Caco-2 (cell line): ENCODE results near the gene ADGRG1. TPM values are rescaled to one million over a fixed set of nuclear protein-coding genes. Genes with fewer than 3 reads are reported as not detected.

Experiments used
- BruUV-seq: library from RNA; stranded (reverse); fragments of 400-500 nt; replicated peaks from 2 replicates; lab custom pipeline; 2021; lab: Mats Ljungman, UMichigan
- CTCF ChIA-PET: fragments of 300-600 bp; sonication (Branson Sonifier 250); formaldehyde crosslinking; loops from one replicate; lab custom pipeline; 2022; ENCODE audit warnings: antibody characterized with exemption; lab: Charles Lee
- POLR2A ChIA-PET: fragments of 300-600 bp; sonication (Branson Sonifier 250); formaldehyde crosslinking; loops from one replicate; lab custom pipeline; 2022; ENCODE audit warnings: antibody characterized with exemption; lab: Charles Lee
- DNase-seq, 2 experiments: peaks; one replicate each; pipeline versions ENCODE4 v3.0.0 to v3.0.0-alpha.2; 2020 to 2022
- H3K27me3 ChIP-seq: replicated peaks from 2 replicates; pipeline ENCODE4 v1.6.0; 2011; ENCODE audit warnings: low read length; ENCODE audit not compliant: control insufficient read depth, insufficient read depth
- H3K36me3 ChIP-seq: 2 replicates; pipeline ENCODE4 v1.5.1; 2011; ENCODE audit warnings: low read length; ENCODE audit not compliant: control insufficient read depth, insufficient read depth
- H3K4me1 ChIP-seq: fragments of 250-450 bp; sonication (Bioruptor Pico); 2 replicates; pipeline ENCODE4 v1.5.1; 2020; ENCODE audit warnings: mild to moderate bottlenecking
- H3K4me3 ChIP-seq: 2 replicates; pipeline ENCODE4 v1.5.1; 2011; ENCODE audit warnings: low read depth, mild to moderate bottlenecking, control low read depth, low read length
- H3K9me3 ChIP-seq: fragments of 250-450 bp; sonication (Bioruptor Pico); 2 replicates; pipeline ENCODE4 v1.5.1; 2020; ENCODE audit warnings: mild to moderate bottlenecking, moderate library complexity
- H3K27ac Mint-ChIP-seq: one replicate; pipeline ENCODE4 v1.8.0; 2022; ENCODE audit warnings: mixed read lengths; ENCODE audit not compliant: unreplicated experiment
- H3K27me3 Mint-ChIP-seq: one replicate; pipeline ENCODE4 v1.8.0; 2022; ENCODE audit warnings: mixed read lengths; ENCODE audit not compliant: insufficient read depth, unreplicated experiment
- H3K36me3 Mint-ChIP-seq: one replicate; pipeline ENCODE4 v1.8.0; 2022; ENCODE audit warnings: mild to moderate bottlenecking, mixed read lengths; ENCODE audit not compliant: insufficient read depth, unreplicated experiment
- H3K4me1 Mint-ChIP-seq: one replicate; pipeline ENCODE4 v1.8.0; 2022; ENCODE audit warnings: low read depth, mixed read lengths; ENCODE audit not compliant: unreplicated experiment
- H3K4me3 Mint-ChIP-seq: one replicate; pipeline ENCODE4 v1.8.0; 2022; ENCODE audit warnings: mild to moderate bottlenecking, moderate library complexity, mixed read lengths; ENCODE audit not compliant: unreplicated experiment
- H3K9me3 Mint-ChIP-seq: one replicate; pipeline ENCODE4 v1.8.0; 2022; ENCODE audit warnings: mixed read lengths; ENCODE audit not compliant: unreplicated experiment
- CTCF ChIP-seq, 2 experiments: fragments of 200-600 bp in 1 of 2; IDR thresholded peaks; 1 replicate in 1 of 2; 2 replicates in 1 of 2; pipeline versions ENCODE4 v1.5.1 to v1.8.0; 2011 to 2022; ENCODE audit warnings: antibody characterized with exemption in 1 of 2, control low read depth in 1 of 2, inconsistent platforms in 1 of 2, low read depth in 1 of 2, low read length in 1 of 2, mild to moderate bottlenecking in 1 of 2, moderate library complexity in 1 of 2; ENCODE audit not compliant: insufficient read depth in 1 of 2, severe bottlenecking in 1 of 2, unreplicated experiment in 1 of 2
- intact Hi-C: fragments of 100-400 bp; cut with micrococcal nuclease; formaldehyde crosslinking; loops from one replicate; pipeline ENCODE4 v1.10.0; 2022; ENCODE audit not compliant: unreplicated experiment
- total RNA-seq: library from RNA; stranded (reverse); gene quantifications from 2 replicates; pipeline ENCODE4 v1.2.3, GENCODE V29; 2022

Gene ADGRG1
- total RNA-seq, 1 experiment from 2014 or later, result 195 TPM

GRCh38 chr16:57677622-57678369 is 49.4 kb downstream of the ADGRG1 start:
- TF ChIP-seq CTCF (IDR thresholded peaks at IDR 0.05; ENCODE audit: insufficient read depth in 1 of 2, low read depth in 1 of 2, low read length in 1 of 2, severe bottlenecking in 1 of 2, unreplicated experiment in 1 of 2), result no peak
- H3K9me3 Mint-ChIP-seq, result no peaks in the 10 kb centered on the region
- no peak for DNase-seq
- Histone ChIP-seq H3K4me1 (peaks cover 15% of the 10 kb centered on the region), H3K4me3 (no peak overlapping the region), H3K36me3 (no peaks in the 10 kb centered on the region), H3K9me3 (no peaks in the 10 kb centered on the region), H3K27me3 (no peaks in the 10 kb centered on the region)
- no peaks in the 10 kb centered on the region for H3K27me3 Mint-ChIP-seq
- ChIA-PET CTCF (no interaction called here), POLR2A (no interaction called here)
- no peak overlapping the region for H3K27ac Mint-ChIP-seq
- H3K4me1 Mint-ChIP-seq, result peaks cover 23% of the 10 kb centered on the region
- intact Hi-C loops, result loop anchor here (2.0 kb wide), 1 partner anchor 23 kb away; no protein-coding TSS in a partner anchor
- H3K36me3 Mint-ChIP-seq, result no peaks in the 10 kb centered on the region
- no peak overlapping the region for H3K4me3 Mint-ChIP-seq
- BruUV-seq, result no TSS peak

GRCh38 chr16:57679016-57679415 is 50.6 kb downstream of the ADGRG1 start:
- CTCF ChIA-PET, result no interaction called here
- H3K36me3 Mint-ChIP-seq, result no peaks in the 10 kb centered on the region
- H3K4me3 Mint-ChIP-seq, result no peak overlapping the region
- no peaks in the 10 kb centered on the region for H3K27me3 ChIP-seq
- no peaks in the 10 kb centered on the region for H3K36me3 ChIP-seq
- H3K4me1 Mint-ChIP-seq, result peaks cover 23% of the 10 kb centered on the region
- no peak for TF ChIP-seq CTCF (IDR thresholded peaks at IDR 0.05; ENCODE audit: insufficient read depth in 1 of 2, low read depth in 1 of 2, low read length in 1 of 2, severe bottlenecking in 1 of 2, unreplicated experiment in 1 of 2)
- H3K9me3 ChIP-seq, result no peaks in the 10 kb centered on the region
- peaks cover 15% of the 10 kb centered on the region for H3K4me1 ChIP-seq
- BruUV-seq, result no TSS peak
- intact Hi-C loops, result no loop called here
- H3K4me3 ChIP-seq, result no peak overlapping the region
- H3K27me3 Mint-ChIP-seq, result no peaks in the 10 kb centered on the region
- H3K27ac Mint-ChIP-seq, result no peak overlapping the region
- no peak for DNase-seq
- H3K9me3 Mint-ChIP-seq, result no peaks in the 10 kb centered on the region
- POLR2A ChIA-PET, result no interaction called here

- TF ChIP-seq CTCF (IDR thresholded peaks at IDR 0.05; ENCODE audit: insufficient read depth in 1 of 2, low read depth in 1 of 2, low read length in 1 of 2, severe bottlenecking in 1 of 2, unreplicated experiment in 1 of 2), result no peak
- CTCF ChIA-PET, result no interaction called here
- no peaks in the 10 kb centered on the region for H3K36me3 Mint-ChIP-seq
- Histone ChIP-seq H3K4me3 (no peak overlapping the region), H3K27me3 (no peaks in the 10 kb centered on the region), H3K36me3 (no peaks in the 10 kb centered on the region), H3K9me3 (no peaks in the 10 kb centered on the region), H3K4me1 (peaks cover 15% of the 10 kb centered on the region)
- intact Hi-C loops, result no loop called here
- no peaks in the 10 kb centered on the region for H3K27me3 Mint-ChIP-seq
- H3K4me1 Mint-ChIP-seq, result peaks cover 23% of the 10 kb centered on the region
- H3K4me3 Mint-ChIP-seq, result no peak overlapping the region
- no peak for DNase-seq
- BruUV-seq, result no TSS peak
- POLR2A ChIA-PET, result no interaction called here
- H3K9me3 Mint-ChIP-seq, result no peaks in the 10 kb centered on the region
- H3K27ac Mint-ChIP-seq, result no peak overlapping the region
Observed at GRCh38 chr16:57679767-57680482, 51.5 kb downstream of the ADGRG1 start.
